Measurements from ENCODE around the gene UMODL1. TPM values are rescaled to one million over a fixed set of nuclear protein-coding genes. Genes with fewer than 3 reads are reported as not detected.

UMODL1 gene
- total and polyA plus RNA-seq, 2 experiments from 2014 or later: not detected

- Histone ChIP-seq H3K4me3 (no peak overlapping the region), H3K9me3 (ENCODE audit: low read depth) (no peaks in the 10 kb centered on the region), H3K27me3 (no peaks in the 10 kb centered on the region), H3K27ac (no peak overlapping the region), H3K36me3 (no peaks in the 10 kb centered on the region), H3K4me1 (ENCODE audit: low read depth) (no peaks in the 10 kb centered on the region)
- TF ChIP-seq CTCF (IDR thresholded peaks at IDR 0.05; ENCODE audit: low read depth, low read length): no peak
- no peak for DNase-seq (ENCODE audit: low read depth in 1 of 2, low spot score in 1 of 2)
These were observed 31.9 kb downstream of the UMODL1 start for GRCh38 chr21:42102991-42103390.

DNA sequence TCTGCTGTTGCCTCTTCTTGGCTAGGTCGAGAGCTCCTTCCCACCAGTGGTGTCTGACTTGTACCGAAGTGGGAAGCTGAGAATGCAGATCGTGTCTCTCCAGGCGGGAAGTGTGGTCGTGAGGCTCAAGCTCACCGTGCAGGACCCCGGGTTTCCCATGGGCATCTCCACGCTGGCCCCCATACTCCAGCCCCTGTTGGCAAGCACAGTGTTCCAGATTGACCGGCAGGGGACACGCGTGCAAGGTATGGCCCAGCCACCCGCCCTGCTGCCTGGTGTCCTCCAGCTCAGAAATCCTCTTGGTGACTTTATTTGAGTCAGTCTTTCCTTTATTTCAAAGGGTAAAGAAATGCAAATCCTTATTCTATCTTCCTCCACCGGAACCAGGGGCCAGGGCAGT, 32.7 kb downstream of the UMODL1 start:
- TF ChIP-seq CTCF (IDR thresholded peaks at IDR 0.05; ENCODE audit: low read depth, low read length): no peak
- Histone ChIP-seq H3K27me3 (no peaks in the 10 kb centered on the region), H3K4me3 (no peak overlapping the region), H3K4me1 (ENCODE audit: low read depth) (no peaks in the 10 kb centered on the region), H3K9me3 (ENCODE audit: low read depth) (no peaks in the 10 kb centered on the region), H3K36me3 (no peaks in the 10 kb centered on the region), H3K27ac (no peak overlapping the region)
- no peak for DNase-seq (ENCODE audit: low read depth in 1 of 2, low spot score in 1 of 2)

DNA sequence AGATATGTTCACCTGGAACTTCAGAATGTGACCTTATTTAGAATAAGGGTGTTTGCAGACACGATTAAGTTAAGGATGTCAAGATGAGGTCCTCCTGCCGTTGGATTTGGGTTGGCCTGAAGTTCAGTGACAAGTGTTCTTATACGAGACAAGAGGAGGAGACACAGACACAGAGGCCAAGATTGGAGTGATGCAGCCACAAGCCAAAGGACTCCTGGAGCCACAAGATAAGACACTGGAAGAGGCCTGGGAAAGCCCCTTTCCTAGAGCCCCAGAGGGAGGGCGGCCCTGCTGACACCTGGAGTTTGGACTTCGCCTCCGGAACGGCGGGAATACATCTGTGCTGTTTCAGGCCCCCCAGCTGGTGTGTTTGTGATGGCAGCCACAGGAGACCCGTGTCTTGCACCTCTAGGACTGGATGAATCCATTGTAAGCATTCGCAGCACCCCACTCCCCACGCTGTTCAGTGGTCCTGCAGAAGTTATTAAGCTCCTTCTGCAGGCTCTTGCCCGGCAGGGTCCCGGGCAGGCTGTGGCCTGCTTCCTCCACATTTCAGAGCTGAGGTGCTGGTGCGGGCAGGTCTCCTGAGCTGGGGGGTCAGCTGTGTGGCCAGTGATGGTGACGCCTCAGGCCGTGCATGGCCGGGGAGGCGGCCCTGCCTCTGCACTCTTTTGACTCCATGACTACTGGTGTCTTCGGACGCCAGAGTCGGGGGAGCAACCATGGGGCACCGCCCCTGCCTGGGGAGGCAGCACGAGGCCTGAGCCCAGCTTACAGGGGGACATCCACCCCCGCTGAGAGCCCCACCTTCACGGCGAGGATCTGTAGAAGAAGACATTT, 34.6 kb downstream of the UMODL1 start:
- Histone ChIP-seq H3K27ac (no peak overlapping the region), H3K4me1 (ENCODE audit: low read depth) (no peaks in the 10 kb centered on the region), H3K4me3 (no peak overlapping the region), H3K9me3 (ENCODE audit: low read depth) (no peaks in the 10 kb centered on the region), H3K27me3 (no peaks in the 10 kb centered on the region), H3K36me3 (no peaks in the 10 kb centered on the region)
- TF ChIP-seq CTCF (IDR thresholded peaks at IDR 0.05; ENCODE audit: low read depth, low read length): no peak
- DNase-seq (ENCODE audit: low read depth in 1 of 2, low spot score in 1 of 2): no peak

- no peaks in the 10 kb centered on the region for H3K27me3 ChIP-seq
- no peak overlapping the region for H3K4me3 ChIP-seq
- no peaks in the 10 kb centered on the region for H3K9me3 ChIP-seq (ENCODE audit: low read depth)
- no peak for TF ChIP-seq CTCF (IDR thresholded peaks at IDR 0.05; ENCODE audit: low read depth, low read length)
- no peaks in the 10 kb centered on the region for H3K4me1 ChIP-seq (ENCODE audit: low read depth)
- DNase-seq (ENCODE audit: low read depth in 1 of 2, low spot score in 1 of 2): no peak
- H3K27ac ChIP-seq: no peak overlapping the region
- no peaks in the 10 kb centered on the region for H3K36me3 ChIP-seq
These were observed 35.3 kb downstream of the UMODL1 start for GRCh38 chr21:42106425-42106824.

DNA sequence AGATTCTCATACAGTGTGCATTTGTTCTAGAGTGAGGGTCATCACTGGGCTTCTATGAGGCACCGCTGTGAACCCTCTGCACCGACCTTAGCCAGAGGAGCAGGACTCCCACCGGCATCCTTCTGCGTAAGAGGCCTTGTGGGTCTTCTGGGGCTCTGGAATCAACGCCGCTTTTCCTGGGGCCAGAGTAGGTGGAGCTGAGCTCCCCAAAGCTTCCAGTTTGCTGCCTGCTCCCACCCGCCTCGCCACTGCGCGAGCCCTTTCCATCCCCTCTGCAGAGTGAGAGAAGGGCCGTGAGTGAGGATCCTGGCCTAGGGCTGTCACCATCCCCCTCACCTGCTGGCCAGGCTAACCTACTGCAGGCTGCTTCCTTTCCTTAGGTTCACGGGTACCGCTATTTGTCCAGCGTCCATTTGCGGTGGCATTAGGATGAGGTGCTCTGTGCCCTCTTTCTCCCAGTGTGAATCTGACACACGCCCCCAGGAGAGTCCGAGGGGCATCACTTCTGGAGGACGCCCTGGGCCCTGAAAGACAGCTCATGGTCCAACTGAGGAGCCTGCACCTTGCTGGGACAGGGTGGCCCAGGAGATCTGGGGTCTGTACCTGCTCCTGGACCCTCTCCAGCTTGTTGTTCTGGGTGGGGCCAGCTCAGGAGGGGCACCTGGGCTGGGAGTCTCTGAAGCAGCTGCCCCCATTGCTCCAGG, 36.2 kb downstream of the UMODL1 start:
- Histone ChIP-seq H3K4me1 (ENCODE audit: low read depth) (no peaks in the 10 kb centered on the region), H3K27ac (no peak overlapping the region), H3K4me3 (no peak overlapping the region), H3K27me3 (no peaks in the 10 kb centered on the region), H3K36me3 (no peaks in the 10 kb centered on the region), H3K9me3 (ENCODE audit: low read depth) (no peaks in the 10 kb centered on the region)
- no peak for DNase-seq (ENCODE audit: low read depth in 1 of 2, low spot score in 1 of 2)
- no peak for TF ChIP-seq CTCF (IDR thresholded peaks at IDR 0.05; ENCODE audit: low read depth, low read length)

All from cardiac muscle cell (in vitro differentiated cells and primary cell).